ENCODE measurements around the gene BABAM1.

- TF ChIP-seq CTCF (conservative IDR thresholded peaks at IDR 0.05; ENCODE audit: low read length) = no peak
- TF ChIP-seq EZH2phosphoT487 (IDR thresholded peaks at IDR 0.05; ENCODE audit: borderline replicate concordance) = no peak
These were observed 54.6 kb downstream of the BABAM1 start for GRCh38 chr19:17321655-17322489.

All from Loucy (cell line).